Daoy (cell line): ENCODE results near the gene PYGM. TPM values are rescaled to one million over a fixed set of nuclear protein-coding genes. Genes with fewer than 3 reads are reported as not detected.
"Not testable (repeated sequence)": the region's sequence is repeated elsewhere in the genome, so short reads cannot be mapped to it uniquely, and the experiment has no call there.

Experiments used
- DNase-seq: peaks from one replicate; pipeline ENCODE4 v3.0.0-alpha.2; 2015; ENCODE audit warnings: low read depth
- total RNA-seq: library from RNA; depleted of rRNA; stranded (reverse); fragments of >200 nt; shearing (Covaris generic); gene quantifications from 2 replicates; pipeline ENCODE4 v1.2.3, GENCODE V29; 2014

Gene PYGM
- total RNA-seq, 1 experiment from 2014 or later: not detected

DNA sequence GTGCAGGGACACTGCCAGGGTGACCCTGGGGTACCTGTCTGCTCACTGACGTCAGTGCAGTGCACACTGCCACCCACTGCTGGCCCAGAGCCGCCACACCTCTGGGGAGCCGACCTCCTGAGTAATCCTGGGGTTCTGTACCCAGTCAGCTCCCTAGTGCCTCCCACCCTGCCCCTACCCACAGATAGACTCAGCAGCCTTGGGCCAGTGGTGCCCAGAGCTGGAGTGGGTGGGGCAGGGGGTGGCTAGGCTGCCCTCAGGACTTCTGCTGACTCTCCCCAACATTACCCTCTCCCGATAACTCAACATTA, 42.6 kb downstream of the PYGM start:
- DNase-seq: no peak

DNA sequence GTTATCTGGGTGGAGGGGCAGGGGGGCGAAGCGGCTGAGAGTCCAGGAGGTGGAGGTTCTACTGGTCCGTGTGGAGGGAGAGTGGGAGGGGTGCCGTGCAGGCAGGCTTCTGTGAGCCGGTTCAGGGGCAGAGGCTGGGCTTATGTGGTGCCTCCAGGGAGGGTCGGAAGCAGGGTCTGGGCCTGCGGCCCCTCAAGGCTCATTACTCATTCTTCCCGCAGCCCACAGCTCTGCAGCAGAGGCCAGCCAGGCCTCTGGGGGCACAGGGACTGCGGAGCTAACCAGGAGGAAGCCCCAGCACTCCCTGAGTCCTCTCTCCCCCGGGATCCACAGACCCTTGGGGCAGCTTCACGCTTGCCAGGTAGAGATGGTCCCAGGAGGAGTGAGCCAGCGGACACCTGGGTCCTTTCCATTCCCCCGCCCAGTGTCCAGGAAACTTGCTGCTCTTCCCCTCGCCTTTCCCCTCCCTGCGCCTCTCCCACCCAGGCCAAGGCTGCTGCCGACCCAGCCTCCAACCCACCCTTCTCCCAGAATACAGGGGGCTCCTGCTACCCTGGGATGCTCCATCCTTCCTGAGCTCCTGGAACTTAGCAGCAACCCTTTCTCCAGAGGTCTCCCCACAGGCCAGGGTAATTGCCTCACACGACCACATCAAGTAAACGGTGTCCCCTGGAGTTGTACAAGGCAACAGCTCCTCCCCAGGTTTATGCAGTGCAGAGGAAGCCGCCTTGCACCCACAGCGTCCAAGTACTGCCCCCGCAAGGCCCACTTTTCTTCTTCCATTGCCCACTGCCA, 43.1 kb downstream of the PYGM start:
- peak; percentile 46 for DNase-seq

DNA sequence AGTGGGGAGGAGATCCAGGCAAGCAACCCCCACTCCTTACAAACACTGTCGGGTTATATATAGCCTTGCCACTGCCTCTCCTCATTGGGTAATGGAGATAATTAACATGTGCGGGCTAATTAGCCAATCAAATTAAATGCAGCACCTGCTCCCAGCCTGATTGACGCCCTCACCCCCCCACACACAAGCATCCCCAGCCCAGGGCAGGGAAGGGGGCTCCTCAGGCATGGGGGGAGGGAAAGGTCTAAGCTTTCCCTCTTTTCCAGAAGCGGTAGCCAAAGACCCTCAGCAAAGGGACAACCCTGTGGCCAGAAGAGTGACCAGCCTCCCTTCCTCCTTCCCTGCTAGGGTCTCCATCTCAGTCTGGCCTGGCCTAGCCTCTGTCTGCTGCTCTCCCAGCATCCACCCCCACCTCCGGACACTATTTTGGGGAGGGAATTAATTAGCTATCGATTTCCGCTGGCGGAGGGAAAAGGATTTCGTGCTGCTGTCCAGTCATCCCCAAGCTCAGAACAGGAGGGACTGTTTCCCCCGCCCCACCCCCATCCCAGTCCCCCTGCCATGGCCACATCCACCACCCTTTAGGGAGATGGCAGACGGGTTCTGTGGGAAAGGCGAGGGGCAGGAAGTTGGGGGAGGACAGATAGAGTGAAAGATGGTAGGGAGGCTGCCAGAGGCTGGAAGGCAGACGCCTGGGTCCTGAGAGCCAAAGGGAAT, 43.9 kb downstream of the PYGM start:
- no peak for DNase-seq

DNA sequence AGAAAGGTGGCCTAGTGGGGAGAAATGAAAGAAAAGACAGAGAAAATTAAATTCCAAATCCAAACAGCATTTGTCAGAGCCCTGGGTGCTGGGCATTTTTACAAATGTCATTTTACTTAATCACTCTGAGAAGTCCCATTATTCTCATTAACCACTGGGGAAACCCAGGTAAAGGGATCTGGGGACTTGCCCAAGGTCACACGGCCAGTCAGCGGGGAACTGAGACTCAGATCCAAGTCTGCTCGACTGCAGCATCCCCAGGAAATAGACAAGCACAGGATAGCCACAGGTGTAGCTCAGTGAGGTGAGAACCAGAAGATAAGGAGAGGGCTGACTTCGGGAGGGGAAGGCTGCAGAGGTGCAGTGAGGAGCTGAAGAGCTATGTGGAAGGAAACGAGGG, 44.7 kb downstream of the PYGM start:
- no peak for DNase-seq

DNA sequence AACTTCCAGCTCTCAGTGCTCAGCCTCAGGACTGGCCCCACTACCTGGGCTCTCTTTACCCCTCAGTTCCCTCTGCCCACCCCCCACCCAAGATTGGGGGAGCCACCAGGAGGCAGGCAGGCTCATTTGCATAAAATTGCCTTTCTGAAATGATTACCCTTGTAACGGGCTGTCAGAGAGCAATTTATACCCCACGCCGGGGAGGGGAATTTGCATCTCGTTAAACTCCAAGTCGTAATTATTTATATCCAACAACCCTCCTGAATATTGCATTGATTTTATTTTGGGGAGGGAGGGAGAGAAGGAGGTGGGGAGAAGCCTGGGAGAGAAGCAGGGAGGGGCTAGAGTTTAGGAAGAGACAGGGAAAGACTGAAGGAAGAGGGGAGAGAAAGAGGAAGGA, 45.1 kb downstream of the PYGM start:
- no peak for DNase-seq

DNA sequence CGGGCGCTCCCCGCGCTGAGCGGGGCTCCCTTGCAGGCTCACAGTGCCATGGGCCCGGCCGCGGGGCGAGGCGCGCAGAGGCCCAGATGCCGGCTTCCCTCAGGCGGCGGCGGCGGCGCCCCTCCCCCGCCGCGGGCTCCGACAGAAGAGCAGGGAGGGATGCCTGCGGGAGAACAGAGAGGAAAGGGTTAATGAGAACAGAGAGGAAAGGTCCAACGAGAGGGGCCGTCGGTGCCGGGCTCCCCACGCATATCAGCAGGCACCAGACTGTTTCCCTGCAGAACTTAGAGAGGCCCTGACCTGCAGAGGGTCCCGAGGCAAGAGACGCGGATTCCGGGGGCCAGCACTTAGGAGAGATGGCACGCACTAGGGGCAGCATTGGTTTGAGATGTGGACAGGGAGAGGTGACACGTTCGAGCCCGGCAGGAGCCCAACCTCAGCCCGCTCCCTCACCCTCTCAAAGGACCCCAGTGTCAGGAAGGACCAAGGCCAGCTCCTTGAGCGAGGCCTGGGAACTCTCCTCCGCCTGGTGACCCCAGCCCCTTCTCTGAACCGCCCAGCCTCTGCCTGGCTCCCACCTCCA, 45.9 kb downstream of the PYGM start:
- no peak for DNase-seq

DNA sequence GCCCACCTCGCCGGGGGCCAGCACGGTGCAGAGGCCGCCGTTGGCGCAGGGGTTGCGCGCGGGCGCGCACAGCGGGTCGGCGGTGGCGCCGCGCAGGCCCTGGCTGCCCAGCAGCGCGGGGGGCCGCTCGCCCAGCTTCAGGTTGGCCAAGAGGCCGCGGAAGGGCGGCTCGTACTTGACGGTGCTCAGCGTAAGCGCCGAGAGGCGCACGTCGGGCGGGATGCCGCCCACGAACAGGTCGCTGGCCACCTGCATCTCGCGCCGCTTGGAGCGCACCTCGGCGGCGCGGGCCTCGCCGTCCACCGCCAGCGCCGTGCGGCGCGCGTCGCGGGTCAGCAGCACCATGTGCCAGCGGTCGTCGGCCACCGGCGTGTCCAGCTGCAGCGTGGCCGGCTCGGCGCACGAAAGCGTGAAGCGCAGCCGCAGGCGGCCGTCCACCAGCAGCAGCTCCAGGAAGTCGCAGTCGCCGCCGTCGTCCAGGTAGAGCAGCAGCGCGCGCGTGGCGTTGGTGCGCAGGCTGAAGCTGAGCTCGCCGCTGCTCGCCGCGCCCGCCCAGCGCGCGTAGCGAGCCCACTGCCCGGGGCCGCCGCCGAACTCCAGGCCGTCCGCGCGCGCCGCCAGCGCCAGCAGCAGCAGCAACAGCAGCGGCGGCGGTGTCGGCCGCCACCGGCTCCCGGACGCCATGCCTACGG, 46.6 kb downstream of the PYGM start:
- DNase-seq: no peak

DNA sequence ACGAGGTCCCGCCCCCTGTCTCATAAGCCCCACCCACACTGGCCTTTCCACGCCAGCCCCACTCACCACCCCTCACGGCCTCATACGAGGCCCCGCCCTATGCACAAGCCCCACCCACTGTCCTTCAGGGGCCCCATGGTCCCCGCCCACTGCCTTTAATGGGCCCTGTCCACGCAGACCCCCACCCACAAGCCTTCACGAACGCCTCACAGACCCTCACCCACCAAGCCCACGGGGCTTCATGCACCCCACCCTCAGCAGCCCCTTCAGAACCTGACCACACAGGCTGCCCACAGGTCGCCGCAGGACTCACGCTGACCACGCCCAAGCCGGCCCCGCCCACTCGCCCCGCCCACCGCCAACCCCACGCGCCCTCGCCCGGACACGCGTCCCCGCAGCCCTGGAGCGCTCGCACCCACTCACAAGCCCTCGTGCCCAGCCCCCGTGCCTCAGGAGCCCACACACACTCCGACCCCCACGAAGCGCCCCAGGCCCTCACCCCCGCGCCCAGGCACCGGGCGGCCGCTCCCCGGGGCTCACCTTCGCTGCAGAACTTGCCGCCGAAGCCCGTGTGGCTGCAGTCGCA, 47.3 kb downstream of the PYGM start:
- DNase-seq: no peak

DNA sequence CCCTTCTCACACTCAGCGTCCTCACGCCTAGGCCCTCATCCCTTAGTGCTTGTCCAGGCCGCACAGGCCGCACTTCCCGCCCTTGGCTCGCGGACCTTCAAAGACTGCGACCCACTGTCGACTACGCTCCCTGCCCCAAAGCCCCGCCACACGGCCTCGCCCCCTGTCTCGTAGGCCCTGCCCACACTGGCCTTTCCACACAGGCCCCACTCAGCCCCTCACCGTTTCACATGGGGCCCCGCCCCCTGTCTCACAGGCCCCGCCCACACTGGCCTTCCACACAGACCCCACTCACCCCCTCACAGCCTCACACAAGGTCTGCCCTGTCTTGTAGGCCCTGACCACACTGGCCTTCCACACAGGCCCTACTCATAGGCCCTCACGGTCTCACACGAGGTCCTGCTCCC, 47.8 kb downstream of the PYGM start:
- no peak for DNase-seq

DNA sequence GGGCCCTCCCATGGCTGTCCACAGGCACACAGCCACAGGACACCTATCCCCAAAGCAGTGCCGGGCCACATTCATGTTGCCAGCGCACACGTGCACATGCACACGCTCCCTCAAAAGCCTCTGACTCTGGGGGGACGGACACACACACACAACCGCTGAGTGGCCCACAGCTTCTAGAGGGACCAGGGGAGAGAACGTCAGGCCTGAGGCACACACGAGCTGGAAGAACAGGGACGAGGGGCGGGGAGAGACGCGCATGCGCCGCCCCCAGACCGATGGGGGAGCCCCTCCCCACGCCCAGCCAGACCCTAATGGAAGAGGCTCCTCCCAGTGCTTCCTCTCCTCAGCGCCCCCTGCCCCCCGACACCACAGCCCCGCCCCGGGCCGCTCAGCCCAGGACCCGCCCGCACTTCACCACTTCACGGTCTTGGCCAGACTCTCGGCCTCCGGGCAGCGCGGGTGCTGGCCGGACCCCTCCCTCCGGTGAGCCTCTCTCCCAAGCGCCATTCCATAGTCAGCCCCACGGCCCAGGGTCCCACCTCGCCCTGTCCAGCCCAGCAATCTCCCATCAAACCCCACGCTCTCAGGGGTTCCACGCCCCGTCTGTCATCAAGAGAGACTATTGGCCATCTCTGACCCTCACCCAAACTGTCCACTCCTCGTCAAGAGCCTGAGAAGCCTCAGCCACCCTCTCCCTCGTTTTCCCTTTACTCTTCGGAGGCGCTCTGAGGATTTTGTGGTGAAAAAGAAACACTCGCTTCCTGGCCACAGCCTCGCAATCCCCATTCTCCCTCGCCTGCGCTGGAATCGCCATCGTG, 48.4 kb downstream of the PYGM start:
- DNase-seq: no peak

DNA sequence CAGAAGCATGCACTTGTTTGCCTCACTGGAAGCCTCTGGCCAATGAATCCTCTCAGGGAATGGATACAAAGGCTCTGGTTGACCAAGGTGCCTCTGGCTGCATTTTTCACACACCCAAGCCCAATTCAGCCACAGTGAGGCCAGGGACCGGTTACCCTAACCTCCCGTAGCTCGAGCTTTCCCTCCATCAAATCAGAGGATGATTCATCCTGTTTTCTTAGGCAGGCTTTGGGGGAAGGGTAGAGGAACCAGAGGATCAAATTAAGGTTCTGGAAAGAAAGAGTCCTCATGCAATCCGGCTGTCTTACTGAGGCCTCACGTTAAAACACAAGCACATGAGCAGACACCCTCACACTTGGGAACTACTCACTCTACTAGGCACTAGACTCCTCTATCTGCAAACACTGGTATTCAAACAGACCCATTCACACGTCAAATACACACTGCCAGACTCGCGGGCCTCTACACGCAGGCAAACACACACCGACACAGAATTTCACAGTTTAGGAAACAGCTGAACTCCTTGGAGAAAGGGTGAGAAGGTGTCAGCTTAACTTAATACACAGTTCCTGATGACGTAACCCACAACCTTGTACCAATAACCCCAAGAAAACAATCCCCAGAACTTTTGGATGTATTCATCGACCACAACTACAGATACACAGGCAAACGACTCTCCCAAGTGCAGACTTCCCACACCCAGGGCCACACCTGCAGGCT, 49.2 kb downstream of the PYGM start:
- peak; percentile 60 for DNase-seq

DNA sequence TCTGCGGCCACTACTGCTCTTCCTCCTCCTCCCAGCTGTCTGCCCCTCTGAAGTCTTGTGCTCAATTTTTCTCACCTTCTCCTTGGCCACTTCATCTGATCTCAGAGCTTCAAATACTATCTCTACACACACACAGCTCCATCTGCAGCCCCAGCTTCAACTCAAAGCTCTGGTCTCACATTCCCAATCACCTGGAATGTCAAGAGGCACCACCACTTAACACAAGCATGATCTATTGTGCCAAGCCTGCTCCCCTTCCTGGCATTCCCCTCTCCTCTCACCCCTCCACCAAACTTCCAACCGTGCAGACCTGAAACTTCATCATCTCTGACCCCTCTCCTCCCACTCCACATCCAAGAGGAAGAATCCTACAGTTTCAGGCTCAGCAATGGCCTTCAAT, 54.3 kb downstream of the PYGM start:
- DNase-seq: no peak

DNA sequence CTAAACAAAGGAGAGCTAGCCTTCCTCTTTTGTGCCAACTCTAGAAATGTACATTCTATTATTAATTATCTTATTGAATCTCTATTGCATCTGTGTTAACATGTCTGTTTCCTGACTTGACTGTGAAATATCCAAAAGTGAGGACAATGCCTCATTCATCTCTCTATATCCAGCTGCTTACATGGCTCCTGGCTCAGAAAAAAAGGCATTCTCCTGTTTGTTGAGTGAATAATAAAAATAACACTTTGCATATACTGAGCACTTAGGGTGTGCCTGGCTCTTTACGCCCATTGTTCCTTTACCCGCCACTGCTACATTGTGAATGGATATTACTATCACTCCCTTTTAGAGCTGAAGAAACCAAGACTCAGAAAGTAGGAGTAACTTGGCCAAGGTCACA, 56.7 kb downstream of the PYGM start:
- no peak for DNase-seq

DNA sequence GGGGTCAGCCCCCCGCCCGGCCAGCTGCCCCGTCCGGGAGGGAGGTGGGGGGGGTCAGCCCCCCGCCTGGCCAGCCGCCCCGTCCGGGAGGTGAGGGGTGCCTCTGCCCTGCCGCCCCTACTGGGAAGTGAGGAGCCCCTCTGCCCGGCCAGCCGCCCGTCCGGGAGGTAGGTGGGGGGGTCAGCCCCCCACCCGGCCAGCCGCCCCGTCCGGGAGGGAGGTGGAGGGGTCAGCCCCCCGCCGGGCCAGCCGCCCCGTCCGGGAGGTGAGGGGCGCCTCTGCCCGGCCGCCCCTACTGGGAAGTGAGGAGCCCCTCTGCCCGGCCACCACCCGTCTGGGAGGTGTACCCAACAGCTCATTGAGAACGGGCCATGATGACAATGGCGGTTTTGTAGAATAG, 57.8 kb downstream of the PYGM start:
- DNase-seq: not testable (repeated sequence)

DNA sequence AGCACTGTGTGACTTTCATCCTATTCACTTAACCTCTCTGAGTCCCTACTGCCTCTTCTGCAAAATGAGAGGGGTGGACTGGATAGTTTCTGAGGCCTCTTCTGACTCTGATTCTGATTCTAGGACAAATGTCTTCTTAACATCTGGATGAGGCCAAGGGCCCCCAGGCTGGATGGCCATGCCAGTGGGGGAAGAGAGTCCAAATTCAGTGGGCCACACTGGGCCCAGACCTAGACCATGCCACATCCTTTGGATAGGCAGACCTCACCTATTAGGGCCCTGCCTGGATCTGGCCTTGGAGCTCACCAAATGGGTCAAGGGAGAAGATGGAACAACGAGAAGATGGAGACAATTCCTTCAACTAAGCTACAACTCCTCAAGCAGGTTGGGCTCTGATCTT, 61.3 kb downstream of the PYGM start:
- DNase-seq: no peak

DNA sequence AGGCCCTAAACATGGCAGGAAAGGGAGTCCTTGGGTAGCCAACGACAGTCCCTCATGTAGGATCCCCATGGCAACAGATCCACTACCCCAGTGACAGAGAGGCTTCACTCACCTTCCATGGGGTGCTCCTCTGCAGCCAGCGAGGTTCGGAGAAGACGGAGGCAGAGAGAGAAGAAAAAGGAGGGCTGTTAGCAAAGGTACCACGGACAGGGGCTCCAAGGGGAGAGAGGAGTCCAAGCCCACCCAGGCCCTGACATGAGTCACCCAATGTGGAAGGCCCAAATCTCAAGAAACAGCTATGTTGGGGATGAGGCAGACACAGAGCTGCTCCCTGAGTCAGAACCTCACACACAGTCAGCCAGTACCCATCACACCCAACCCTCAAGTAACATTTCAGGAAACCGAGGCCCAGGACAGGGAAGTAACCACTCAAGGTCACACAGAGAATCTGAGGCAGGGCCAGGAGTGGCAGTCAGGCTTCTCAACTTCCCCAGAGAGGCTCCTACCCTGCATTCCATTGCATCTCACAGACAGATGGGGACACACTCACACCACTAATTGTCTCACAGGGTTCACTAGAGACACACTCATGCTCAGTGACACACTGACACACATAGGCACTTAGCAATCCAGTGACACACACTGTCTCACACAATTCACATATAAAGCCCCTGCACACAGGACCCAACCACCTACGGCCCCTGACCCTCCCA, 62.0 kb downstream of the PYGM start:
- DNase-seq: no peak
